Endothelial cell of umbilical vein (primary cell): ENCODE data around the gene ZFYVE21. TPM values are rescaled to one million over a fixed set of nuclear protein-coding genes. Genes with fewer than 3 reads are reported as not detected.

ENCODE experiments used
- BruUV-seq: library from RNA; stranded (reverse); fragments of 400-500 nt; replicated peaks from 2 replicates; lab custom pipeline; 2021; lab: Mats Ljungman, UMichigan
- CTCF ChIA-PET: fragments of 300-600, 350-600 bp; sonication (Branson Sonifier 250); formaldehyde crosslinking; loops from one replicate; lab custom pipeline; 2021; ENCODE audit warnings: antibody characterized with exemption, inconsistent platforms; lab: Charles Lee
- POLR2A ChIA-PET: fragments of 300-600, 350-600 bp; sonication (Branson Sonifier 250); formaldehyde crosslinking; loops from one replicate; lab custom pipeline; 2021; ENCODE audit warnings: antibody characterized with exemption, inconsistent platforms; lab: Charles Lee
- DNase-seq: peaks from one replicate; pipeline ENCODE4 v3.0.0-alpha.2; 2011; ENCODE audit warnings: low read depth, low spot score
- FAIRE-seq: peaks from 2 replicates; lab custom pipeline; 2011; peaks lifted over from hg19 to GRCh38; lab: Jason Lieb, UNC
- H2AFZ ChIP-seq: 2 replicates; pipeline ENCODE4 v1.6.0; 2012; ENCODE audit warnings: low read depth, low read length, control low read depth, inconsistent platforms
- H3K27ac ChIP-seq: 2 replicates; pipeline ENCODE4 v1.5.1; 2011; ENCODE audit warnings: low read depth, mild to moderate bottlenecking, control low read depth, low read length, moderate library complexity; ENCODE audit not compliant: insufficient read depth
- H3K27me3 ChIP-seq, 2 experiments: 2 replicates each; pipeline versions ENCODE4 v1.6.0 to v1.6.1; 2011; ENCODE audit warnings: low read length in 2 of 2, mixed read lengths in 1 of 2; ENCODE audit not compliant: control insufficient read depth in 2 of 2, insufficient read depth in 2 of 2
- H3K36me3 ChIP-seq, 2 experiments: 2 replicates in 1 of 2; 3 replicates in 1 of 2; pipeline ENCODE4 v1.5.1; 2011; ENCODE audit warnings: low read length in 2 of 2, mild to moderate bottlenecking in 1 of 2, moderate library complexity in 1 of 2; ENCODE audit not compliant: control insufficient read depth in 2 of 2, insufficient read depth in 2 of 2; ENCODE audit errors: extremely low read depth in 1 of 2
- H3K4me1 ChIP-seq: 3 replicates; pipeline ENCODE4 v1.5.1; 2011; ENCODE audit warnings: mild to moderate bottlenecking, low read length; ENCODE audit not compliant: control insufficient read depth, insufficient read depth; ENCODE audit errors: extremely low read depth
- H3K4me2 ChIP-seq: 2 replicates; pipeline ENCODE4 v1.6.1; 2011; ENCODE audit warnings: low read length, control low read depth, mixed read lengths; ENCODE audit not compliant: insufficient read depth
- H3K4me3 ChIP-seq, 3 experiments: fragments of 200-600 bp in 1 of 3; sonication (generic), shearing (Covaris generic) in 1 of 3; replicated peaks in 1 of 3; 2 replicates each; pipeline ENCODE4 v1.5.1; 2011 to 2016; ENCODE audit warnings: control low read depth in 3 of 3, low read length in 3 of 3, mild to moderate bottlenecking in 2 of 3, inconsistent platforms in 1 of 3, low read depth in 1 of 3, moderate library complexity in 1 of 3; ENCODE audit not compliant: insufficient read depth in 1 of 3
- H3K79me2 ChIP-seq: 2 replicates; pipeline ENCODE4 v1.6.0; 2012; ENCODE audit warnings: low read length, inconsistent platforms; ENCODE audit not compliant: control insufficient read depth, insufficient read depth
- H3K9ac ChIP-seq: replicated peaks from 2 replicates; pipeline ENCODE3; 2011; ENCODE audit warnings: low read length, control low read depth; ENCODE audit not compliant: insufficient read depth; ENCODE audit errors: extremely low read depth
- H3K9me1 ChIP-seq: replicated peaks from 3 replicates; pipeline ENCODE4 v1.6.0; 2011; ENCODE audit warnings: mild to moderate bottlenecking, low read length; ENCODE audit not compliant: control insufficient read depth, insufficient read depth; ENCODE audit errors: extremely low read depth
- H3K9me3 ChIP-seq: replicated peaks from 2 replicates; pipeline ENCODE4 v1.5.1; 2012; ENCODE audit warnings: low read length, inconsistent platforms; ENCODE audit not compliant: control insufficient read depth, insufficient read depth
- H4K20me1 ChIP-seq: replicated peaks from 2 replicates; pipeline ENCODE3; 2011; ENCODE audit warnings: mild to moderate bottlenecking, low read length; ENCODE audit not compliant: control insufficient read depth, insufficient read depth; ENCODE audit errors: extremely low read depth
- EZH2 ChIP-seq: IDR thresholded peaks from 2 replicates; pipeline ENCODE4 v1.6.1; 2012; ENCODE audit warnings: borderline replicate concordance, low read depth, mild to moderate bottlenecking, moderate library complexity, low read length, inconsistent platforms; ENCODE audit not compliant: severe bottlenecking
- FOS ChIP-seq: IDR thresholded peaks from 2 replicates; pipeline ENCODE4 v1.6.1; 2011; ENCODE audit warnings: mild to moderate bottlenecking, low read length, moderate library complexity, borderline replicate concordance; ENCODE audit not compliant: insufficient read depth
- GATA2 ChIP-seq: IDR thresholded peaks from 2 replicates; pipeline ENCODE4 v1.7.0; 2011; ENCODE audit warnings: low read depth, mild to moderate bottlenecking, moderate library complexity, mixed read lengths, low read length; ENCODE audit not compliant: insufficient read length, insufficient read depth
- JUN ChIP-seq: IDR thresholded peaks from 2 replicates; pipeline ENCODE4 v1.6.1; 2011; ENCODE audit warnings: borderline replicate concordance, low read depth; ENCODE audit not compliant: insufficient read length, insufficient read depth
- MAX ChIP-seq: IDR thresholded peaks from 2 replicates; pipeline ENCODE4 v1.6.1; 2011; ENCODE audit not compliant: insufficient read depth, insufficient read length
- MYC ChIP-seq: IDR thresholded peaks from one replicate; pipeline ENCODE4 v1.6.1; 2011; ENCODE audit warnings: mild to moderate bottlenecking, low read depth, low read length
- POLR2A ChIP-seq: IDR thresholded peaks from 2 replicates; pipeline ENCODE4 v1.6.1; 2012; ENCODE audit warnings: low read depth, mild to moderate bottlenecking, control low read depth, low read length
- POLR2AphosphoS5 ChIP-seq: IDR thresholded peaks from 2 replicates; pipeline ENCODE4 v1.6.1; 2012; ENCODE audit warnings: low read depth, mild to moderate bottlenecking, control low read depth, low read length, moderate library complexity; ENCODE audit not compliant: insufficient read depth
- dilution Hi-C: fragments of 300-500 bp; cut with MboI; formaldehyde crosslinking; loops from one replicate; pipeline ENCODE4 v1.15.0; 2019; ENCODE audit warnings: low sequenced_read_pairs; ENCODE audit not compliant: extremely low pct_ligation_motif_present
- intact Hi-C: fragments of 100-400 bp; cut with micrococcal nuclease; formaldehyde crosslinking; loops from one replicate; pipeline ENCODE4 v1.10.0; 2022
- polyA plus RNA-seq, 4 experiments: library from polyadenylated mRNA; depleted of rRNA in 3 of 4; stranded (reverse) in 3 of 4; unstranded in 1 of 4; fragments of >200 nt; gene quantifications; 2 replicates each; pipeline versions ENCODE4 v1.2.1 to v1.2.3, GENCODE V29; 2011 to 2012; ENCODE audit warnings: missing spikeins in 1 of 4
- total RNA-seq: library from RNA; stranded (reverse); gene quantifications from 2 replicates; pipeline ENCODE4 v1.2.3, GENCODE V29; 2021
- TF ChIP-seq, protein P1 (sequence below), 2 donors: IDR thresholded peaks; 1 replicate in 1 of 2; 2 replicates in 1 of 2; pipeline ENCODE4 v1.5.1; 2011; ENCODE audit warnings: low read length in 2 of 2, mild to moderate bottlenecking in 2 of 2, moderate library complexity in 2 of 2, control low read depth in 1 of 2, inconsistent platforms in 1 of 2, low read depth in 1 of 2; ENCODE audit not compliant: insufficient read depth in 1 of 2; ENCODE audit errors: extremely low read depth in 1 of 2

ZFYVE21 gene
- total and polyA plus RNA-seq, 2 donors (not counting 3 experiments of a cell fraction or from before 2014, with no cell fraction given): 54.5 to 98.3 TPM

DNA sequence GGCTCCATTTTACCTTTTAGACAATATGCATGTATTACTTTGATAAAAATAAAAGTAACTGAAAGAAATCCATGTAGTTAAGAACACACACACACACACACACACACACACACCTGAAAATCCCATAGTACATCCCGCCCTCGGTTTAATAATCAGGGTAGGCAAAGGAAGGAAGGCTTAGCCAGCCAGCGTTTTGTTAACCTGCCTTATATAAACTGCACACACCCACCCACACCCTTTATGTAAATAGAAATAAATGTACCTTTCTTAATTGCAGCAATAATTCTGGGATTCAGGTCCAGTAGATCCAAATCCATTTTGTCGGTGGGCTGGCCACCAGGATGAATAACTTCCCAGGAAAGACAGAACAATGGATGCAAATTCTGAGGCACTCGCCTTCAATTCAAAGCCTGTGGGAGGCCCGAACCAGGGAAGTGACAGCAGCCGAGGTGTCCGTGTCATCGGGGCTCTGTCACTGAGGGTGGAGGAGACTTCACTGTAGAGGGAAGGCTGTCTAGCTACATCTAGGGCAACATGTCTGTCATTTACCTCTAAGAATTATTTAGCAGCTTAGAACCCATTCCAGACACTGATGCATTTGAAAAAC is 4.7 kb upstream of the ZFYVE21 start:
- no peaks in the 10 kb centered on the region for H3K9me1 ChIP-seq
- no peaks in the 10 kb centered on the region for H4K20me1 ChIP-seq
- no peaks in the 10 kb centered on the region for H3K27me3 ChIP-seq
- H3K9ac ChIP-seq: no peak overlapping the region
- no peaks in the 10 kb centered on the region for H3K9me3 ChIP-seq
- no peak overlapping the region for H3K27ac ChIP-seq
- H3K4me2 ChIP-seq: no peak overlapping the region
- BruUV-seq: no TSS peak
- peak; percentile 61 for FAIRE-seq
- H3K36me3 ChIP-seq: peaks cover 0 to 6% of the 10 kb centered on the region in 2 experiments
- no peak overlapping the region for H3K4me3 ChIP-seq
- H3K79me2 ChIP-seq: peaks cover 5% of the 10 kb centered on the region
- intact Hi-C loops: no loop called here
- no peak for DNase-seq
- H2AFZ ChIP-seq: no peak overlapping the region
- CTCF ChIA-PET: interaction anchor here (0.9 to 1.1 kb wide), 2 partner anchors 98 to 200 kb away, joined by 3 read pairs; no protein-coding TSS in a partner anchor
- H3K4me1 ChIP-seq: peaks cover 27% of the 10 kb centered on the region
- POLR2A ChIA-PET: no interaction called here
- no peak for TF ChIP-seq POLR2AphosphoS5
- TF ChIP-seq POLR2A: no peak
- TF ChIP-seq, protein P1, sequence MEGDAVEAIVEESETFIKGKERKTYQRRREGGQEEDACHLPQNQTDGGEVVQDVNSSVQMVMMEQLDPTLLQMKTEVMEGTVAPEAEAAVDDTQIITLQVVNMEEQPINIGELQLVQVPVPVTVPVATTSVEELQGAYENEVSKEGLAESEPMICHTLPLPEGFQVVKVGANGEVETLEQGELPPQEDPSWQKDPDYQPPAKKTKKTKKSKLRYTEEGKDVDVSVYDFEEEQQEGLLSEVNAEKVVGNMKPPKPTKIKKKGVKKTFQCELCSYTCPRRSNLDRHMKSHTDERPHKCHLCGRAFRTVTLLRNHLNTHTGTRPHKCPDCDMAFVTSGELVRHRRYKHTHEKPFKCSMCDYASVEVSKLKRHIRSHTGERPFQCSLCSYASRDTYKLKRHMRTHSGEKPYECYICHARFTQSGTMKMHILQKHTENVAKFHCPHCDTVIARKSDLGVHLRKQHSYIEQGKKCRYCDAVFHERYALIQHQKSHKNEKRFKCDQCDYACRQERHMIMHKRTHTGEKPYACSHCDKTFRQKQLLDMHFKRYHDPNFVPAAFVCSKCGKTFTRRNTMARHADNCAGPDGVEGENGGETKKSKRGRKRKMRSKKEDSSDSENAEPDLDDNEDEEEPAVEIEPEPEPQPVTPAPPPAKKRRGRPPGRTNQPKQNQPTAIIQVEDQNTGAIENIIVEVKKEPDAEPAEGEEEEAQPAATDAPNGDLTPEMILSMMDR (IDR thresholded peaks at IDR 0.05; ENCODE audit: extremely low read depth in 1 of 2, insufficient read depth in 1 of 2, low read depth in 1 of 2, low read length in 2 of 2): no peak
- no peak for TF ChIP-seq EZH2
- TF ChIP-seq MAX: no peak
- TF ChIP-seq FOS: no peak
- TF ChIP-seq MYC: no peak
- no peak for TF ChIP-seq JUN
- no peak for TF ChIP-seq GATA2
- dilution Hi-C loops: no loop called here
